GM18867 (cell line): ENCODE data around the gene COPS3.

Experiments
- ATAC-seq: cut with Tn5 transposase; IDR thresholded peaks from one replicate; pipeline ENCODE4 v1.9.1; 2021; ENCODE audit warnings: mild to moderate bottlenecking, moderate library complexity; ENCODE audit not compliant: unreplicated experiment

The COPS3 gene

GRCh38 chr17:17280613-17281549, at the start of gene COPS3:
Gene COPS3 (minus strand): TSS chr17:17281246. CDS start chr17:17281186, 60 bp downstream.
- ATAC-seq: peak; percentile 89

DNA sequence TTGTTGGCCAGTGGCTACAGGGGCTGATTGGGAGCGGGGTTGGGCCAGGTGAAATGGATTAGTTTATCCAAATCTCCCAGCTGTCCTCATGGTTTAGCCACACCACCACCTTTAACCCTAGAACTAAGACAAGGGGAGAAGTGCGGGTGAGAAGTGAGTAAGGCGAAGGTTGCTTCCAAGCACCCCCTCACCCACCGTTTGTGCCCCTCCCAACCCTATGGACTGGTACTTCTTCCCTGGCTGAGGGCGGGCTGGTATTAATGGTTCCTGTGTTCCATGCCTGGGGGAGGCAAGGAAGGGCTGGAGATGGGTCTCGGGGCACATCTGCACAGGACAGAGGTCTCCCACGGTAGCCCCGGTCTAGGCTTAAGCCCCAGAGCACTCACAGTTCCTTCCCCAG, 47.2 kb upstream of the COPS3 start:
- no peak for ATAC-seq

GRCh38 chr17:17326275-17326875, 45.3 kb upstream of the COPS3 start:
- ATAC-seq: no peak

- ATAC-seq: no peak
These were observed 44.8 kb upstream of the COPS3 start for GRCh38 chr17:17325816-17326215.

DNA sequence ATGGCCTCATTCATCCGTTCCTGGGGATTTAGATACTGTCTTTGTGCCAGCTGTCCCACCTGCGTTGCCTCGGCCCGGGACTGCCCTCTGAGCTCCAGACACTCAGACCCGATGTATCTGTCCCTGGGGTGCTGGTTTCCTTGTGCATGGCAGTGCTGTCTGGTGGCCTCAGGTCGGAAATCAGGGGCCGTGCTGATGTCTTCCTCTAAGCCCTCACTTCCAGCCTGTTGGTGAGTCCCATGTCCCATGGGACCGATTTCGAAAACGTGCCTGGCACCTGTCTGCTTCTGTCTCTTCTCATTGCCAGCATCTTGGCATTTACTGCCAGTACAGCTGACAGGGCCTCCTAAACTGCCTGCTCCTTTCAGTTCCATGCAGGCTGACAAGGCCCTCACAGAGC, 44.2 kb upstream of the COPS3 start:
- no peak for ATAC-seq

- no peak for ATAC-seq
These were observed 43.6 kb upstream of the COPS3 start for GRCh38 chr17:17324616-17325015.

DNA sequence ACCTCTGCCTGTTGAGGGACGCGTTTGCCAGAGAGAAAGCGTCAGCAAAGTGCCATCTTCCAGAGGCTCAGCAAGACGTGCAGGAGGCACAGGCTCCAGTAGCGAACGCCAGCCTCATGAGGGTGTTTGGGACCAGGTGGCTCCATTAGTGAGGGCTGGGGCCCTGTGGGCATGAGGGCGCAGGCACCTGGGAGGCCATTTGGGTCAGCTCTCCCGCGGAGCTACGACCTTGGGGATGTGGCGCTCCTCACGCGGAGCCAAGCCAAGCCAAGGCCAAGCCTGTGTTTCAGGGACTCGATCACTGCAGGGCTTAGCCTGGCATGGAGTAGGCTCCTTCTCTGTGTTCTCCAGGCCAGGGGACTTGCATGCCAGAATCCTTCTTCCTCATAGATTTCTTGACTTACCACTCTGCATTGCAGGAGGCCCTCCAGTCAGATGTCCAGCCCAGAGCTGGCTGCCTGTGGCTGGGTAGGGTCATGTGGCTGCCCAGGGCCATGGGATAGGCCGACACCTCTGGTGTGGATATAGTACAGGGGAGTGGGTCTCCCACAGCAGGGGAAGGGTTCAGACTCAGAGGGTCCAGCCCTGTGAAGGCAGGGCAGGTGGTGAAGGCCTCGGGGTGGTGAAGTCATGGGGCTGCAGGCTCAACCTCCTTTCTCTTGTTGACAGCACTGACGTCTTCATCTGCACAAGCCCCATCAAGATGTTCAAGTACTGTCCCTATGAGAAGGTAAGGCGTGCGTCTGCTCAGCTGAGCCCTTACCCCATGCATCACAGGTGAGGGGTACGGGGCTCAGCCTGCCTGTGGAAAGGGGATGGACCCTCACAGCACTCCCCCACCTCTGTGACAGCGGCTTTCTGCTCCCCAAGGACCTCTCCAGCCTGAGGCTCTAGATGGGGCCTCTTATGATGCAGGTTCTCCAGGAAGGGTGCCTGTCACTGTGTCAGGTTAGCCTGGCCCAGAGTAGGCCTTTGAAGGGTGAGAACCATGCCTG, 41.8 kb upstream of the COPS3 start:
- no peak for ATAC-seq

- no peak for ATAC-seq
These were observed 40.4 kb upstream of the COPS3 start for GRCh38 chr17:17321356-17322025.

GRCh38 chr17:17320911-17321220, 39.8 kb upstream of the COPS3 start:
- ATAC-seq: no peak

- ATAC-seq: no peak
These were observed 39.3 kb upstream of the COPS3 start for GRCh38 chr17:17320188-17320910.

DNA sequence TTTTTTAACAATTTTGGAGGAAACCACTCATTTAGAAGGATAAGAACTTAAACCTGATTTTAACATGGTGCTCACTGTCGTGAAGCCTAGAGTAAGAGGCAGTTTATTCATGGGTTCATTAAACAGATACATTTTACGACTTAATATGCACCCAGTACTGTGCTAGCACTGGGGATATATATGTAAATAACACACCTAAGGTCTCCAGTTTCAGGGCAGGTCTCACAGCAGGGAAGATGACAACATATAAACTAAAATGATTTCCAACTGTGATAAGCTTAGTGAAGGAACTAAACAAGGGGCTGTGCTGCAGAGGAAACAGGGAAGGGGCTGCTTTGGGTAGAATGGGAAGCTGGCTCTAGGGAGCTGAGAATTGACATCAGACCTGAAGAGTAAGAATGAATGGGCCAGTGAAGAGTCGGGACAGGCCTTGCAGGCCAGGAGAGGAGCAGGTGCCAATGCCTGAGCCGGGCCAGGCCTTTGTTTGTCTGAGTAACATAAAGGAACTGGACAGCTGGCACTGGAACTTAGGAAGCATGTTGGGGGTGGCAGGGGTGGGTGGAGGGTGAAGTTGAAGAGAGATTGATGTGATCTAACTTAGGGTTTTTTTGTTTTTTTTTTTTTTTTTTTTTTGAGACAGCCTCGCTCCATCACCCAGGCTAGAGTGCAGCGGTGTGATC, 34.2 kb upstream of the COPS3 start:
- ATAC-seq: no peak

GRCh38 chr17:17314501-17315071, 33.5 kb upstream of the COPS3 start:
- no peak for ATAC-seq

GRCh38 chr17:17313350-17313991, 32.4 kb upstream of the COPS3 start:
- no peak for ATAC-seq

DNA sequence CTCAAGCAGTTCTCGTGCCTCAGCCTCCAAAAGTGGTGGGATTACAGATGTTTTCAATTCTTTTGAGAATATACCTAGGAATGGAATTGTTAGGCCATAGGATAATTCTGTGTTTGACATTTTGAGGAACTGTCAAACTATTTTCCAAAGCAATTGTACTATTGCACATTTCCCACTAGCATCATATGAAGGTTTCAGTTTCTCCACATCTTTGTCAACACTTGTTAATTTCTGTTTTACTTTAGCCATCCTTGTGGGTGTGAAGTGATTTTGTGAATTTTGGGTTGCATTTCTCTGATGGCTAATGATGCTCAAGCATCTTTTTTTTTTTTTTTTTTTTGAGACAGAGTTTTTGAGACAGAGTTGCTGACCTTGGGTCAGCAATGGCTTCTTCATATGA, 28.3 kb upstream of the COPS3 start:
- ATAC-seq: no peak

DNA sequence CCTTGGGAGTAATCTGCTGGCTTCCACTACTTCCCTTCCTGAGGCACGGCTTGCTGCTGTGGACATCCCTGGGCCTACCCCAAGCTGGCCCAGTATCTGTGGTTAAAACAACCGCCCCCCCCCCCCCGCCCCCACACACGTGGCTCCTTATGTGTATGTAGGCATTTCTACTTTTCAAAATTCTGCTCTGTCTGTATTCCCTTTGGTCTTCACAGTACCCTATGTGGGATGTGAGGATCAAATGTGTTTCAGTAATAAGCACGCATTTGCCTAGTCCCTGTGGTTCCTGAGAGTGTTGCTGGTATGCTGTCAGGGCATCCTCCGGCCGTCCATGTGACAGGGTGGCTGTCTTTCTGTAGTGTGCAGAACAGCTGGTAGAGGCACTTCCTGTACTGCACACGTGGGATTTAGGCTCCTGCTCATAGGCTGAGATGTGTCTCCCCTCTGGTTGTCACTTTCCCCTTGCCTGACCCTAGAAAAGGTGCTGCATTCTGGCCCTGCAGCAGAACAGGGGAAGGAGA, 24.3 kb upstream of the COPS3 start:
- ATAC-seq: peak; percentile 71

DNA sequence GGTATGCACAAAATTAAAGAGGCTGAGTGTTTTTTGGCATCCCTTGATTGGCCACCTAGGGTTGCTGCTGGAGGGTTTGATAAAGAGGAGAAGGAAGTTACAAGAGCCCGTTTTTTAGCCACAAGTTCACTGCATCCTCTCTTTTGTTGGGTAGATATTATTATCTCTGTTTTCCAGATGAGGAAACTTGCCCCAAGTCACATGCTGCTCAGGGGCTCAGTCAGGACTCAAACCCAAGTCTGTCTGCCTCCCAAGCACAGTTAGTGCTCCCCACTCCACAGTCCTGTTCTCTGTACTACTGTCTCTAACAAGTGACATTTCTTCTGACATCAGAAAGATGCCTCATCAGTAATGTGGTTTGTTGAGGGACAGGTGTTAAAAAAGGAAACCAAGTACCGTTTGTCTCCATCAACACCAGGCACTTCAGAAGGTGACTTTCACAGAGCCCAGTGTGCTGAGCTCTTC, 23.5 kb upstream of the COPS3 start:
- no peak for ATAC-seq

GRCh38 chr17:17303847-17304490, 22.9 kb upstream of the COPS3 start:
- ATAC-seq: no peak
